Measurements from ENCODE around the gene EGLN2. TPM values are rescaled to one million over a fixed set of nuclear protein-coding genes. Genes with fewer than 3 reads are reported as not detected.
"Not testable (repeated sequence)": the region's sequence is repeated elsewhere in the genome, so short reads cannot be mapped to it uniquely, and the experiment has no call there.

The EGLN2 gene
- polyA plus RNA-seq (2013, experiment 1 of 2; ENCODE audit: insufficient read length), result 69.7 TPM
- 69.0 TPM for polyA plus RNA-seq (2013, experiment 2 of 2; ENCODE audit: insufficient read length)

DNA sequence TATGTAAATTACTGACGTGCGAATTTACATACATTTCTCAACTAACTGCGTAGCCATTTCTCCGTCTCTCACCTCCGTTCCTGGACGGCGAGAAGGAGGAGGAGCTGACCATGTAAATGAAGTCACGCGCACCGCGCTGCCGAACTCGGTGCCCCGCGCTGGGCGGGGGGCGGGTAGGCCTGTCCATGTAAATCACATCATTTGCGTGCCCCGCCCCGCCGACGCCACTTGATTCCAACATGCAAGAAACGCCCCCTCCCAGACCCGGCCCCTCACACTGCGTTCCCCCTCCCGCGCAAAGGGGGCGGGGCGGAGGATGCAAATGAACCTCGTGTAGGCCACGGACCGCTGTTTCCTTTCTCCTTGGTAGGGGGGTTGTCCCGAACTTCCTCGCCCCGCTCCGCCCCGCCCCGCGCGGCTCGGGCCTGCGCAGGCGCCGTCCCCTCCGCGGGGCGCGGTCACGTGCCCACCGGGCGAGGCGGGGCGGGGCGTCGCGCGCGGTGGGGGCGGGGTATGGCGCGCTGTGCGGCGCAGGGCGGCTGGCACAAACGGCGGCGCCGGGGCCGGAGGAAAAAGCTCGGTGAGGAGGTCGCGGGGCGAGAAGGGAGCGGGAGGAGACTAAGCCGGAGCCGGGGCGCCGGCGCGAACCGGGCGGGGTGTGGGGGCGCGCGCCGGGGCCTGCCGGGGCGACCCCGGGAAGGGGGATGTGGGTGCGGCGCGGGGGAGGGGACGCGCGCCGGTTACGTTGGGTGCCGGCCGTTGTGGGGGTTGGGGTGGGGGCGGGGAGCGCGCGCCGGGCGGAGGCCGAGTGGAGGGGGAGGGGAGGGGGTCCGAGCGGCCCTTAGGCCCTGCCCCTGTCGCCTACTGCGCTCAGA, at the start of gene EGLN2:
EGLN2 (plus strand) TSS at position 509 of the 875 bp plus-strand sequence. CDS start 1,382 bp downstream, outside the sequence.
- peak; percentile 100 for DNase-seq

DNA sequence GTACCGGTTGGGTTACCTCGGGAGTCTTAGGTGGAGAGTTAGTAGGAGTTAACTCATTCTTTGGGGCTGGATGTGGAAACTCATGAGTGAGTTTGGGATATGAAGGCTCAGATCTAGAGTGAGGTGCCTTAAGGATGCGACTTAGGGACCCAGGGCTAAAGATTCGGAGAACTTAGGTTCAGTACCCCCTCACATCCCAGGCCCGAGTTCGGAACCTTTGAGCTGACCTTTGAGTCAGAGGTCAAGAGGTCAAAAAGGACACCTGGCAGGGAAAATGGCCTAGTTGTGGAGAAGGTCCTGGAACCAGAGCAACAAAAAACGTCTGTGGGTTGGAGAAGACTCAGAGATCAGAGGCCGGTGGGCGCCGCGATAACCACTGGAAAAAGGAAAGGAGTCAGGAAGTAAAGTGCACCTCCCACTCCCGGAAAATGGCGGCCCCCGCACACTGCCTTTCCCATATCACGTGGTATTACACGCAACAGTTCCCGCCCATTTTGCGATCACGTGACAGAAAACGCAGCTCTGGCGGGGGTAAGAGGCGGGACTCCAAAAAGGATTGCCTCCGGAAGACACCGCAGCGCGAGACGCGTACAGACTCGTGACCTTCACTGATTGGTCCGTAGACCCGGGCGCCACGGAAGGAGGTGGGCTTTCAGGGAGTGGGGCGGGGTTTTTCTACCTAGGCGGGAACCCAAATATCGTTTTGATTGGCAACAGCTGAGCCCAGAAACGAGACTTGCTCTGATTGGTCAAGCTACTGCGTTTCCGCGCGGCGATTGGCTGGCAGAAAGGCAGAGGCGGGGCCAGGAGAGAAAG, 48.7 kb upstream of the EGLN2 start, which contains the start of gene ACTMAP:
ACTMAP (minus strand) TSS at position 420 of the 816 bp plus-strand sequence. CDS start 674 bp downstream, outside the sequence.
- peak; percentile 100 for DNase-seq

DNA sequence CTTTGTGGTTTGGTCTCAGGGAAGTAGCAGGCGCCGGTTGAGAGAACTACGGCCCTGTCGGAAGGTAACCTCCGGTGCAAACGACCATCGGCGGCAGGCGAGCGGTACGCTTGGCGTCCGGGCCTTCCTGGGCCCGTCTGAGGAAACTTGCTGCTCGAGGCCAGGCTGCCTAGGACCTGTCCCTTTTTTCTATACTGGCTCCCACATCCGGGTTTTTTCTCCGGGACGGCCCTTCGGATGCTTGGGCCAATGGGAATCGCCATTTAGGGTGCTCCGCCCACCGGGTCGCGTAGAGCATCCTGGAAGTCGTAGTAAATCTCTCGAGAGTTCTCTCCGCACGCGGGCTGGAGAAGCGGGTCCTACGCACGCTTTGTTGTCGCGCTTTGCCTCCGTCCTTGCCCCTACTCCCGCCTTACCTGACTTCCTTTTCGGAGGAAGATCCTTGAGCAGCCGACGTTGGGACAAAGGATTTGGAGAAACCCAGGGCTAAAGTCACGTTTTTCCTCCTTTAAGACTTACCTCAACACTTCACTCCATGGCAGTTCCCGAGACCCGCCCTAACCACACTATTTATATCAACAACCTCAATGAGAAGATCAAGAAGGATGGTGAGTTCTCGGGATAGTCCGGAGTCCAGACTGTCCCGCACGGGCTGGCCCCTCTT, 48.0 kb upstream of the EGLN2 start, which contains the start of gene SNRPA:
SNRPA (plus strand) TSS at position 330 of the 664 bp plus-strand sequence; CDS start at position 536, 206 bp downstream.
- peak; percentile 98 for DNase-seq

GRCh38 chr19:40752257-40752781, 46.7 kb upstream of the EGLN2 start:
- no peak for DNase-seq

- DNase-seq, result no peak
Measured at GRCh38 chr19:40754611-40755247, 44.3 kb upstream of the EGLN2 start.

DNA sequence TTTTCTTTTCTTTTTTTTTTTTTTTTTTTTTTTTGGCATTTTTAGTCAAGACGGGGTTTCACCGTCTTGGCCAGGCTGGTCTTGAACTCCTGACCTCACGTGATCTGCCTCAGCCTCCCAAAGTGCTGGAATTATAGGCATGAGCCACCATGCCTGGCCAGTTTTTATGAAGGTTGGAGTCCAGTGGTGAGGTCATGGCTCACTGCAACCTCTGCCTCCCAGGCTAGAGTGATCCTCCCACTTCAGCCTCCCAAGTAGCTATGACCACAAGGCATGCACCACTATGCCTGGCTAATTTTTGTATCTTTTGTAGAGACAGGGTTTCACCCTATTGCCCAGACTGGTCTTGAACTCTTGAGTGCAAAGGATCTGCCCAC, 43.8 kb upstream of the EGLN2 start:
- DNase-seq, result no peak

DNA sequence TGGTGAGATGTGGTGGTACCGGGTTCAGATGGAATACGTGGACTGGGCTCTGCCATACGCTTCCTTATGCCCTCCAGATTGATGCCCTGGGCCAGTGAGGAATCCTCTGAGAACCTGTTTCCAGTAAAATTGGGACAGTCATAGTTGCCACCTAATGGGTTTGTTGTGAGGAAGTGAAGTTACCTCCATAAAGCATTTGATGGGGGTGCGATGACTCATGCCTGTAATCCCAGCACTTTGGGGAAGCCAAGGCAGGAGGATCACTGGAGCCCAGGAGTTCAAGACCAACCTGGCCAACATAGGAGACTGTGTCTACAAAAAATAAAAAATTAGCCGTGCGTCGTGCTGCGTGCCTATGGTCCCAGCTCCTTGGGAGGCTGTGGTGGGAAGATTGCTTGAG, 43.2 kb upstream of the EGLN2 start:
- no peak for DNase-seq

DNA sequence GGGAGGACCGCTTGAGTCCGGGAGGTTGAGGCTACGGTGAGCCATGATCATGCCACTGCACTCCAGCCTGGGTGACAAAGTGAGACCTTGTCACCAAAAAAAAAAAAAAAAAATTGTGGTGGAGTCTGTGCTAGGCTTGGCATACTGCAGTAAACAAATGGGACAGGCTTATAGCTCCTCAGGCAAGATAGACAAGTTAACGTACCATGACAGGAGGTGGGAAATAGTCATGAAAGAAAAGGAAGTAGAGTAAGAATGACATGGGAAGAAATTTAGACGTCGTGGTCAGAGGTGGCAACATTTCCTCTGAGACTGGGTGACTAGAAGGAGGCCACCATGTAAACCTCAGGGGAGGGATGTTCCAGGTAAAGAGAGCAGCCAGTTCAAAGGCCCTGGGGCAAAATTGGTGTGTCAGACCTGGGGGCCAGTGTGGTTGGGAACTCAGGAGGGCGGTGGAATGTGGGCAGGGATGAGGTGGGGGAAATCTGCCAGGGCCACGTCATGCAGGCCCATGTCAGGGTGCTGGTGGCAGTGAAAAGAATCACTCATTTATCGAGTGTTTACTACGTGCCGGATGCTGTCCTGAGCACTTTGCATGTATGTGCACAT, 42.4 kb upstream of the EGLN2 start:
- no peak for DNase-seq

- no peak for DNase-seq
Measured at GRCh38 chr19:40758491-40758890, 40.5 kb upstream of the EGLN2 start.

DNA sequence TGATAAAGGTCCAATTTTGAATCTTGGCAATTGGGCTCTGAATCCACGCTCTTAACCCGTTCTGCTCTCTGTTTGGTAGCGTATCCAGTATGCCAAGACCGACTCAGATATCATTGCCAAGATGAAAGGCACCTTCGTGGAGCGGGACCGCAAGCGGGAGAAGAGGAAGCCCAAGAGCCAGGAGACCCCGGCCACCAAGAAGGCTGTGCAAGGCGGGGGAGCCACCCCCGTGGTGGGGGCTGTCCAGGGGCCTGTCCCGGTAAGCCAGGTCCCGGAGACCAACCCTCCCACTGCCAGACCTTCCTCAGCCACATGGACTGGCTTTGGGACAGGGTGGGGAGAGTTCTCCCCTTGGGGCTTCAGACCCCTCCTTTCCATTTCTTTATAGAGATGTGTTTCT, 39.6 kb upstream of the EGLN2 start:
- DNase-seq, result no peak

DNA sequence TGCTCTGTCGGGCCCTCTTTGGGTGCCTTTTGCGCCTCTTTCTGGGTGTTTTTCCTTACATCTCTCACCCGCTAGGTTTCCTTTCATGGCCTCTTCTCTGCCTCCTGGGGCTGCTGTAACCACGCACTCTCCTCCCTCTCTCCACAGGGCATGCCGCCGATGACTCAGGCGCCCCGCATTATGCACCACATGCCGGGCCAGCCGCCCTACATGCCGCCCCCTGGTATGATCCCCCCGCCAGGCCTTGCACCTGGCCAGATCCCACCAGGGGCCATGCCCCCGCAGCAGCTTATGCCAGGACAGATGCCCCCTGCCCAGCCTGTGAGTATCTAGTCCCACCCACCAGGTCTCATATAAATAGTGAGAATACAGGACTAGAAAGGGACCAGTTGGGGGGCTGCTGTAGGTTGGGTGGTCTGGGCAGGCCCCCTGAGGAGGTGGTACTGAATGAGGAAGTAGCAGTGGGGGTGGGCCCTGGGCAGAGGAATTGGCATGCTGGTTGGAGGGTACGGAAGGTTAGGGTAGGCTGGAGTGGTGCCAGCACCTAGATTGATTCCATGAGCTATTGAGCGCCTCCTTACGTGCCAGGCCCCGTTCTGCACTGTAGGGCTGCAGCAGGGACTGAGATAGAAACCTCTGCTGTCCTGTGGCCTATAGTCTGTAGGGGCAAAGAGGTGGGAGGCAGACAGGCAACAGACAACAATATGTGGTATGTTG, 36.1 kb upstream of the EGLN2 start:
- DNase-seq, result no peak

DNA sequence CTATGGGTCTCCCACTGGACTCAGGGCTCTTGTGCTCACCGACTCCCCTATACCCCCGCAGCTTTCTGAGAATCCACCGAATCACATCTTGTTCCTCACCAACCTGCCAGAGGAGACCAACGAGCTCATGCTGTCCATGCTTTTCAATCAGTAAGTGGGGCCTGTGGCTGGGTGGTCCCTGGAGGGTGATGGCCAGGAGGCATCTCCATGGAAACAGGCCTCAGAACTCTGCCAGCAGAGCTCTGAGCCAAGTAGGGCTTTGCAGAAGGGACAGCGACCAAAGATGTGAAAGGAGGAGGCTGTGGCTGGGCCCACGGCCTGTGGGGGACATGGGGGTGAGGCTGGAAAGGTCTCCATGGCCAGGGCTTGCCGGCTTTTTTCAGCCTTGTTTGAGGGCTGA, 35.5 kb upstream of the EGLN2 start:
- DNase-seq, result no peak

DNA sequence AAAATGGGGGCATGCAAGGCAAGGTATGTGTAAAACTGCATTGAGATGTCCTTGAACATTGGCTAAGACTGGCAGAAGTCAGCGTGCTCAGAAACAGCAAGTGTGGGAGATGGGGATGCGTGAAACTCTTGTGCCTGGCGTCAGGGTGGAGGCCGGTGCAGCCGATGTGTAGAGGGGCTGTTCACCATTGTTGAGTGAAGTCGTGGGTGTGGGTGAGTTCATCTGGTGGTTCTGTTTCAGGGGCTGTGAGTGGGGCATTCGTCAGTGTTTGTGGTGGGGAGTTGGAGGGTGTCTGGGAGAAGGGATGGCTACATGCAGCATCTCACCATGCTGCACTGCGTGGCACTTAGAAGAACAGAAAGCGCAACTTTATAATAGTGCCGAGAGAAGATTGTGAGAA, 35.0 kb upstream of the EGLN2 start:
- DNase-seq, result no peak

- DNase-seq, result not testable (repeated sequence)
Measured at GRCh38 chr19:40766385-40766784, 32.6 kb upstream of the EGLN2 start.

GRCh38 chr19:40768869-40769268, 30.1 kb upstream of the EGLN2 start:
- DNase-seq, result no peak

- peak; percentile 15 for DNase-seq
Measured at GRCh38 chr19:40771101-40771862, 27.7 kb upstream of the EGLN2 start.

DNA sequence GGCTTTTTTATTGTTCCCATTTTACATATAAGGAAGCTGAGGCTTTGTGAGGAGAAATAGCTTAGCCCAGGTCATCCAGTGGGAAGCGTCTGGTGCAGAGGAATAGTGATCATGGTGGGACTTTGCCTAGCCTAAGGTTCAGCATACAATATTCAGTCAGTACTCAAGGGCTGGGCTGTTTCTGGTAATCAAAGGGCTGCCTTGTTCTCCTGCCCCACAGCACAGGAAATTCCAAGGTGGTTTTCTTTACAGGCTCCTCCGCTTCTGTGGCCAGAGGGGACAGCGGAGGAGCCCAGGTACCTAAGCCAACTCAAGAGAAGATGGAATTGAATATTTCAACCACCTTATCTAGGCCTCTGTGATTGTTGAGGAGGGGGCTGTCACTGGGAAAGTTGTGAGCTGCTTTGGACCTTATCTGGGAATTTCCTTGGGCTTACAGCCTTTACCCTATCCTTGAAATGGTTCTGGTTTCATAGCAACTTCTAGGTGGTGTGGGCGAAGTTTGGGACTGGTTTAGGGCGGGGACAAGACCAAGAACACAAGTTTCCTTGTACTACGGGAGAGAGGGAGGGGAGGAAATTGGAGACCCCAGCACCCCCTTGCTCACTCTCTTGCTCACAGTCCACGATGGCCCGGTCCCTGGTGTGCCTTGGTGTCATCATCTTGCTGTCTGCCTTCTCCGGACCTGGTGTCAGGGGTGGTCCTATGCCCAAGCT, 23.9 kb upstream of the EGLN2 start, which contains the start of gene MIA:
MIA (plus strand) TSS at position 606 of the 716 bp plus-strand sequence; CDS start at position 628, 22 bp downstream.
- DNase-seq, result no peak

GRCh38 chr19:40775632-40776022, 23.4 kb upstream of the EGLN2 start:
- no peak for DNase-seq

DNA sequence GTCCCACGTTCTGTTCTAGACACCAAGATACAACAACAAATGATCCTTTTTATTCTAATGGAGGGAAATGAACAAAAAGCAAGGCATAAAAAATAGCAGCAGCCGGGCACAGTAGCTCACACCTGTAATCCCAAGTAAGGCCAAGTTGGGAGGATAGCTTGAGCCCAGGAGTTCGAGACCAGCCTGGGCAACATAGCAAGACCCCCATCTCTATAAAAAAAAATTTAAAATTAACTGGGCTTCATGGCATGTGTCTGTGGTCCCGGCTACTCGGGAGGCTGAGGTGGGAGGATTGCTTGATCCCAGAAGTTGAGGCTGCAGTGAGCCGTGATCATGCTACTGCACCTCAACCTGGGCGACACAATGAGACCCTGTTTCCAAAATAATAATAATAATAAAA, 22.6 kb upstream of the EGLN2 start:
- DNase-seq, result no peak

Data from fibroblast of skin of scalp (primary cell).